ENCODE results near the gene HNRNPA0. TPM values are rescaled to one million over a fixed set of nuclear protein-coding genes. Genes with fewer than 3 reads are reported as not detected.

HNRNPA0 gene
- total and polyA plus RNA-seq, 9 of the 15 experiments (the other 6 are each of a cell fraction or from before 2014, with no cell fraction given) = 5.0 to 33.3 (median 10.7) TPM

DNA sequence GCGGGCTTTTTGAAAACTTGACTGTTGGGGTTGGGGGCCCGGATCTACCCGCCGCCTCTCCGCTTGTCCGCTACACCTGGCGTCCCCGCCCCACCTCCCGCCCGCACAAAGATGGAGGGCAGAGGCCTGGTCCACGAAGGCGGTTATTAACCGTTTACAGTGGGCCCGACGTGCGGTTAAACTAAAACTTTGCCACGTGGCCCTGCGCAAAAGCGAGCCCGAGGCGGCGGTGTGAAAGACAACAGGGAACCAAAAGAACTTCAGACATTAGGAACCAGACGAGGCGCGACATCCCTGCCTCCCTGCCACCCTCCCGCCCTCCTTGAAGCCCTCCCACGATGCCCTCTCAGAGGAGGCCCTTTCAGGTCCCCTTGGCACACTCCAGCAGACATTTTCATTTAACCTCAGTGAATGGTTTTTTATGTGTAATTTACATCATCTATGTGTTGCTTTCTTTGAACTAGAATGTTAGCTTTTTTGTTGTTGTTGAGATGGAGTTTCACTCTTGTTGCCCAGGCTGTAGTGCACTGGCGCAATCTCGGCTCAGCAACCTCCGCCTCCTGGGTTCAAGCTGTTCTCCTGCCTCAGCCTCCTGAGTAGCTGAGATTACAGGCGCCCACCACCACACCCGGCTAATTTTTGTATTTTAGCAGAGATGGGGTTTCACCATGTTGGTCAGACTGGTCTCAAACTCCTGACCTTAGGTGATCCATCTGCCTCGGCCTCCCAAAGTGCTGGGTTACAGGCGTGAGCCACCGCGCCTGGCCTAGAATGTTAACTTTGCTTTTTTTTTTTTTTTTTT, 999 bp upstream of the HNRNPA0 start (continued):
- TF ChIP-seq ZNF444 (CRISPR knock-in tag; IDR thresholded peaks at IDR 0.05) (no peak), CBFB (CRISPR knock-in tag; IDR thresholded peaks at IDR 0.05) (no peak), ARID1B (IDR thresholded peaks at IDR 0.05) (no peak), ZNF263 (CRISPR knock-in tag; IDR thresholded peaks at IDR 0.05; ENCODE audit: borderline replicate concordance) (no peak), ZNF133 (CRISPR knock-in tag; IDR thresholded peaks at IDR 0.05) (no peak), STAT5B (CRISPR knock-in tag; IDR thresholded peaks at IDR 0.05) (no peak), CSDE1 (IDR thresholded peaks at IDR 0.05) (no peak), HCFC1 (IDR thresholded peaks at IDR 0.05; ENCODE audit: low read depth, low read length) (0 out of 2 replicates have a peak, but pooled peaks have one; percentile 5), HDAC8 (tag; IDR thresholded peaks at IDR 0.05) (peak; percentile 70; the same call in 1 of the 2 replicates)
- TF ChIP-seq, protein P1, sequence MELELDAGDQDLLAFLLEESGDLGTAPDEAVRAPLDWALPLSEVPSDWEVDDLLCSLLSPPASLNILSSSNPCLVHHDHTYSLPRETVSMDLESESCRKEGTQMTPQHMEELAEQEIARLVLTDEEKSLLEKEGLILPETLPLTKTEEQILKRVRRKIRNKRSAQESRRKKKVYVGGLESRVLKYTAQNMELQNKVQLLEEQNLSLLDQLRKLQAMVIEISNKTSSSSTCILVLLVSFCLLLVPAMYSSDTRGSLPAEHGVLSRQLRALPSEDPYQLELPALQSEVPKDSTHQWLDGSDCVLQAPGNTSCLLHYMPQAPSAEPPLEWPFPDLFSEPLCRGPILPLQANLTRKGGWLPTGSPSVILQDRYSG (tag; conservative IDR thresholded peaks at IDR 0.05; ENCODE audit: low read depth) = peak; percentile 87
- TF ChIP-seq, protein P2, sequence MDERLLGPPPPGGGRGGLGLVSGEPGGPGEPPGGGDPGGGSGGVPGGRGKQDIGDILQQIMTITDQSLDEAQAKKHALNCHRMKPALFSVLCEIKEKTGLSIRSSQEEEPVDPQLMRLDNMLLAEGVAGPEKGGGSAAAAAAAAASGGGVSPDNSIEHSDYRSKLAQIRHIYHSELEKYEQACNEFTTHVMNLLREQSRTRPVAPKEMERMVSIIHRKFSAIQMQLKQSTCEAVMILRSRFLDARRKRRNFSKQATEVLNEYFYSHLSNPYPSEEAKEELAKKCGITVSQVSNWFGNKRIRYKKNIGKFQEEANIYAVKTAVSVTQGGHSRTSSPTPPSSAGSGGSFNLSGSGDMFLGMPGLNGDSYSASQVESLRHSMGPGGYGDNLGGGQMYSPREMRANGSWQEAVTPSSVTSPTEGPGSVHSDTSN (CRISPR knock-in tag; IDR thresholded peaks at IDR 0.05; ENCODE audit: low read depth) = no peak
- TF ChIP-seq, protein P2 (tag; conservative IDR thresholded peaks at IDR 0.05; ENCODE audit: low read depth) = no peak

Data from K562 (cell line).